ENCODE results near the gene XPR1. TPM values are rescaled to one million over a fixed set of nuclear protein-coding genes. Genes with fewer than 3 reads are reported as not detected.

Gene XPR1
- total and polyA plus RNA-seq, 7 donors, result 3.7 to 19.1 (median 11.2) TPM

- WGBS, 3 donors, result 90 to 91% (median 90%) methylated on average over 13 of the region's 13 CpGs
- ATAC-seq (no peak), DNase-seq (no peak)
- no peaks in the 10 kb centered on the region for H3K27me3 ChIP-seq (ENCODE audit: insufficient read depth in 3 of 3, low read length in 2 of 3)
- no peak overlapping the region for H3K27ac ChIP-seq
- intact Hi-C loops (cut with DNase I), result no loop called here
- H3K4me1 ChIP-seq, result no peaks in the 10 kb centered on the region
- no peak overlapping the region for H3K4me3 ChIP-seq
- TF ChIP-seq CTCF (IDR thresholded peaks at IDR 0.05), result no peak
- no peaks in the 10 kb centered on the region for H3K36me3 ChIP-seq (ENCODE audit: insufficient read depth in 1 of 2, low read depth in 1 of 2)
- no peaks in the 10 kb centered on the region for H3K9me3 ChIP-seq
Measured at GRCh38 chr1:180901076-180901990, 269.5 kb downstream of the XPR1 start.

DNA sequence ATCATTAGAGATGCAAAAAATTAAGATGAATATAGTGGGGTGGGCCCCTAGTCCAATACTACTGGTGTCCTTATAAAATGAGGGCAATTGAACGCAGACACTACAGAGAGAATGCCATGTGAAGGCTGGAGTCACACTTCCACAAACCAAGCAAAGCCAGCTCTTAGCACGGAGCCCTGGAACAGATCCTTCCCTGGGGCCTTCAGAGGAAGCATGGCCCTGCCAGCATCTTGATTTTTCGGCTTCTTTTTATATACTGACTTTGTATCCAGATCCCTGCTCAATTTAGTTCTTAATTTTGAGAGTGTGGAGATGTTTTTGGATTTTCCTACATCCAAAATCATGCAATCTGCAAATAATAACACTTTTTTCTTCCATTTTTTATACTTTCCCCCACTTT is 270.7 kb downstream of the XPR1 start:
- intact Hi-C loops (cut with DNase I), result no loop called here
- Histone ChIP-seq H3K27ac (no peak overlapping the region), H3K4me3 (no peak overlapping the region), H3K9me3 (no peaks in the 10 kb centered on the region), H3K4me1 (no peaks in the 10 kb centered on the region), H3K36me3 (ENCODE audit: insufficient read depth in 1 of 2, low read depth in 1 of 2) (no peaks in the 10 kb centered on the region), H3K27me3 (ENCODE audit: insufficient read depth in 3 of 3, low read length in 2 of 3) (no peaks in the 10 kb centered on the region)
- DNase-seq (no peak), ATAC-seq (no peak)
- 31 to 54% (median 31%) methylated on average over 3 of the region's 3 CpGs for WGBS, 3 donors
- no peak for TF ChIP-seq CTCF (IDR thresholded peaks at IDR 0.05)

GRCh38 chr1:180905927-180906326 is 274.1 kb downstream of the XPR1 start:
- no peak overlapping the region for H3K27ac ChIP-seq
- H3K4me1 ChIP-seq, result no peaks in the 10 kb centered on the region
- no peak overlapping the region for H3K4me3 ChIP-seq
- peaks cover 0 to 3% (median 0%) of the 10 kb centered on the region in 3 donors for H3K27me3 ChIP-seq (ENCODE audit: insufficient read depth in 3 of 3, low read length in 2 of 3)
- H3K9me3 ChIP-seq, result no peaks in the 10 kb centered on the region
- ATAC-seq (no peak), DNase-seq (no peak)
- intact Hi-C loops (cut with DNase I), result no loop called here
- no peaks in the 10 kb centered on the region for H3K36me3 ChIP-seq (ENCODE audit: insufficient read depth in 1 of 2, low read depth in 1 of 2)
- WGBS, 3 donors, result 88 to 94% (median 93%) methylated on average over 8 of the region's 8 CpGs
- no peak for TF ChIP-seq CTCF (IDR thresholded peaks at IDR 0.05)

DNA sequence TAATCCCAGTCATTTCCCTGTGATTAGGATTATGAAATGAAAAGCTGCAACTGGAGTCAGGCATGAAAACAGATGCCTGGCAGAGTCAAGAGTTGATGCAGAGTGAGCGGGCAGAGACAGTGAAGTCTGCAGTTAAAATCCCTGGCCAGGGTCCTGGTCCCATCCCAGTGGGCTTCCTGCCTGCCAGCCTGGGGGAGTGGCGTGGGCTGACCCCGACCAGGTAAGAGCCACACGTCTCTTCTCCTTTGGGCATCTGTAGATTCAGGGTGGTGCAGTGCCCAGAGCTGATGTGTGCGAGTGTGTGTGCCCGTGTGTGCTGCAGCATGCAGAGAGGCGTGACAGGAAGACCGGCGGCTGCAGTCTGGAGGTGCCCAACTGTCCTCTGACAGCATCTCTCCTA is 274.7 kb downstream of the XPR1 start:
- no peak for DNase-seq
- 63 to 90% (median 78%) methylated on average over 9 of the region's 9 CpGs for WGBS, 3 donors
- H3K4me1 ChIP-seq, result no peaks in the 10 kb centered on the region

More for the DNA sequence above, 274.7 kb downstream of the XPR1 start:
- no peaks in the 10 kb centered on the region for H3K36me3 ChIP-seq (ENCODE audit: insufficient read depth in 1 of 2, low read depth in 1 of 2)
- intact Hi-C loops (cut with DNase I), result no loop called here
- peaks cover 0 to 5% (median 3%) of the 10 kb centered on the region in 3 donors for H3K27me3 ChIP-seq (ENCODE audit: insufficient read depth in 3 of 3, low read length in 2 of 3)
- H3K4me3 ChIP-seq, result no peak overlapping the region
- no peak overlapping the region for H3K27ac ChIP-seq
- no peaks in the 10 kb centered on the region for H3K9me3 ChIP-seq
- no peak for ATAC-seq
- no peak for TF ChIP-seq CTCF (IDR thresholded peaks at IDR 0.05)

Data from psoas muscle (tissue), 8 donors.